Astrocyte (in vitro differentiated cells and primary cell): Measurements from ENCODE around the gene DLK1. TPM values are rescaled to one million over a fixed set of nuclear protein-coding genes. Genes with fewer than 3 reads are reported as not detected.

ENCODE experiments used
- DNase-seq: peaks from one replicate; pipeline ENCODE4 v3.0.0-alpha.2; 2010; ENCODE audit warnings: low read depth
- FAIRE-seq: peaks from 2 replicates; lab custom pipeline; 2011; peaks lifted over from hg19 to GRCh38; lab: Jason Lieb, UNC
- H2AFZ ChIP-seq: 2 replicates; pipeline ENCODE4 v1.6.0; 2012; ENCODE audit warnings: low read depth, low read length, inconsistent platforms
- H3K27ac ChIP-seq: 2 replicates; pipeline ENCODE4 v1.5.1; 2011; ENCODE audit warnings: low read depth, low read length, inconsistent platforms
- H3K27me3 ChIP-seq: 2 replicates; pipeline ENCODE4 v1.6.0; 2011; ENCODE audit warnings: low read length, inconsistent platforms; ENCODE audit not compliant: insufficient read depth
- H3K36me3 ChIP-seq: 2 replicates; pipeline ENCODE4 v1.5.1; 2011; ENCODE audit warnings: low read length, inconsistent platforms; ENCODE audit not compliant: insufficient read depth
- H3K4me1 ChIP-seq: 2 replicates; pipeline ENCODE4 v1.5.1; 2011; ENCODE audit warnings: low read length, inconsistent platforms; ENCODE audit not compliant: insufficient read depth
- H3K4me2 ChIP-seq: 2 replicates; pipeline ENCODE4 v1.6.0; 2012; ENCODE audit warnings: low read length, inconsistent platforms
- H3K4me3 ChIP-seq: 2 replicates; pipeline ENCODE4 v1.5.1; 2011; ENCODE audit warnings: low read depth, mild to moderate bottlenecking, low read length, inconsistent platforms; ENCODE audit not compliant: insufficient read depth
- H3K79me2 ChIP-seq: 2 replicates; pipeline ENCODE4 v1.6.0; 2012; ENCODE audit warnings: mild to moderate bottlenecking, low read length, inconsistent platforms; ENCODE audit not compliant: insufficient read depth
- H3K9ac ChIP-seq: 2 replicates; pipeline ENCODE4 v1.6.0; 2012; ENCODE audit warnings: mild to moderate bottlenecking, low read length, inconsistent platforms
- H3K9me3 ChIP-seq: 2 replicates; pipeline ENCODE4 v1.5.1; 2012; ENCODE audit warnings: low read depth, mild to moderate bottlenecking, low read length, inconsistent platforms; ENCODE audit not compliant: insufficient read depth
- H4K20me1 ChIP-seq: 2 replicates; pipeline ENCODE4 v1.6.0; 2012; ENCODE audit warnings: low read length, inconsistent platforms; ENCODE audit not compliant: insufficient read depth
- H3K27ac Mint-ChIP-seq: one replicate; pipeline ENCODE4 v1.8.0; 2021; ENCODE audit warnings: mild to moderate bottlenecking, mixed read lengths; ENCODE audit not compliant: unreplicated experiment
- H3K27me3 Mint-ChIP-seq: one replicate; pipeline ENCODE4 v1.8.0; 2021; ENCODE audit warnings: low read depth, mixed read lengths; ENCODE audit not compliant: unreplicated experiment
- H3K36me3 Mint-ChIP-seq: one replicate; pipeline ENCODE4 v1.8.0; 2021; ENCODE audit warnings: low read depth, mixed read lengths; ENCODE audit not compliant: unreplicated experiment
- H3K4me1 Mint-ChIP-seq: one replicate; pipeline ENCODE4 v1.8.0; 2021; ENCODE audit warnings: low read depth, mixed read lengths; ENCODE audit not compliant: unreplicated experiment
- H3K4me3 Mint-ChIP-seq: one replicate; pipeline ENCODE4 v1.8.0; 2021; ENCODE audit warnings: mild to moderate bottlenecking, moderate library complexity, mixed read lengths; ENCODE audit not compliant: unreplicated experiment
- H3K9me3 Mint-ChIP-seq: one replicate; pipeline ENCODE4 v1.8.0; 2021; ENCODE audit warnings: mild to moderate bottlenecking, mixed read lengths; ENCODE audit not compliant: unreplicated experiment
- EZH2 ChIP-seq: IDR thresholded peaks from 2 replicates; pipeline ENCODE4 v1.6.1; 2012; ENCODE audit warnings: mild to moderate bottlenecking, low read length, inconsistent platforms; ENCODE audit not compliant: insufficient read depth
- total RNA-seq: library from RNA; stranded (reverse); gene quantifications from 2 replicates; pipeline ENCODE4 v1.2.1, GENCODE V29; 2021
- TF ChIP-seq, protein P1 (sequence below): IDR thresholded peaks from 2 replicates; pipeline ENCODE4 v1.5.1; 2011; ENCODE audit warnings: low read depth, mild to moderate bottlenecking, inconsistent platforms, low read length, moderate library complexity; ENCODE audit not compliant: insufficient read depth

Gene DLK1
- total RNA-seq, 1 donor from 2014 or later = 2.7 TPM

GRCh38 chr14:100769035-100769939 lies 42.6 kb downstream of the DLK1 start:
- Histone ChIP-seq H3K4me3 (no peak overlapping the region), H3K4me1 (no peaks in the 10 kb centered on the region), H3K27ac (no peak overlapping the region), H3K27me3 (peaks cover 3% of the 10 kb centered on the region), H3K9me3 (no peaks in the 10 kb centered on the region), H3K36me3 (no peaks in the 10 kb centered on the region), H3K4me2 (no peak overlapping the region), H4K20me1 (no peaks in the 10 kb centered on the region), H3K9ac (no peak overlapping the region), H2AFZ (no peak overlapping the region), H3K79me2 (no peaks in the 10 kb centered on the region)
- Mint-ChIP-seq H3K27me3 (peaks cover 56% of the 10 kb centered on the region), H3K9me3 (peaks cover 22% of the 10 kb centered on the region), H3K4me1 (no peaks in the 10 kb centered on the region), H3K36me3 (peaks cover 2% of the 10 kb centered on the region), H3K4me3 (no peak overlapping the region), H3K27ac (no peak overlapping the region)
- FAIRE-seq = no peak
- no peak for DNase-seq
- TF ChIP-seq EZH2 = no peak
- TF ChIP-seq, protein P1, sequence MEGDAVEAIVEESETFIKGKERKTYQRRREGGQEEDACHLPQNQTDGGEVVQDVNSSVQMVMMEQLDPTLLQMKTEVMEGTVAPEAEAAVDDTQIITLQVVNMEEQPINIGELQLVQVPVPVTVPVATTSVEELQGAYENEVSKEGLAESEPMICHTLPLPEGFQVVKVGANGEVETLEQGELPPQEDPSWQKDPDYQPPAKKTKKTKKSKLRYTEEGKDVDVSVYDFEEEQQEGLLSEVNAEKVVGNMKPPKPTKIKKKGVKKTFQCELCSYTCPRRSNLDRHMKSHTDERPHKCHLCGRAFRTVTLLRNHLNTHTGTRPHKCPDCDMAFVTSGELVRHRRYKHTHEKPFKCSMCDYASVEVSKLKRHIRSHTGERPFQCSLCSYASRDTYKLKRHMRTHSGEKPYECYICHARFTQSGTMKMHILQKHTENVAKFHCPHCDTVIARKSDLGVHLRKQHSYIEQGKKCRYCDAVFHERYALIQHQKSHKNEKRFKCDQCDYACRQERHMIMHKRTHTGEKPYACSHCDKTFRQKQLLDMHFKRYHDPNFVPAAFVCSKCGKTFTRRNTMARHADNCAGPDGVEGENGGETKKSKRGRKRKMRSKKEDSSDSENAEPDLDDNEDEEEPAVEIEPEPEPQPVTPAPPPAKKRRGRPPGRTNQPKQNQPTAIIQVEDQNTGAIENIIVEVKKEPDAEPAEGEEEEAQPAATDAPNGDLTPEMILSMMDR = no peak

DNA sequence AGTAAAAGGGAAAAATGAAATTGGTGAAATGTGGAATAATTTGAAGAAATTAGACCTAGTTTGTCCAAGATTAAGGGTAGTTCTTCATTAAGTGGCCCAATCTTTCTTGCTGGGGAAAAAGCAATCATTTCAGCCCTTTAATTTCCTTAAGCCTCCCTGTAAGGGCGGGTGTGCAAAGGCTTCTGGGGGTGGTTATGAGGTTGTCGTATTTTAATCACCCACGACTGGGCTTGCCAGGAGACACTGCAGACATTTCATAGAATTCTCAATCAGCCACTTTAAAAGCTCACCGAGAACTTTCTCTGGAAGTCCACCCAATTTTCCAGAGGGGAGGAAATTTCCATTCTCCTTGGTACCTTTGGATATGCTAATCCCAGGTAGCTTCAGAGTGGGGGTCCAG lies 43.4 kb downstream of the DLK1 start:
- peaks cover 59% of the 10 kb centered on the region for H3K27me3 Mint-ChIP-seq
- H3K27ac Mint-ChIP-seq = no peak overlapping the region
- TF ChIP-seq, protein P1 = no peak
- TF ChIP-seq EZH2 = no peak
- H3K4me1 Mint-ChIP-seq = no peaks in the 10 kb centered on the region
- Histone ChIP-seq H3K36me3 (no peaks in the 10 kb centered on the region), H3K27me3 (peaks cover 3% of the 10 kb centered on the region), H3K27ac (no peak overlapping the region), H3K9me3 (no peaks in the 10 kb centered on the region), H3K79me2 (no peaks in the 10 kb centered on the region), H2AFZ (no peak overlapping the region), H3K4me2 (no peak overlapping the region), H3K4me3 (no peak overlapping the region), H3K4me1 (no peaks in the 10 kb centered on the region), H3K9ac (no peak overlapping the region), H4K20me1 (no peaks in the 10 kb centered on the region)
- FAIRE-seq (no peak), DNase-seq (no peak)
- H3K4me3 Mint-ChIP-seq = no peak overlapping the region
- H3K9me3 Mint-ChIP-seq = peaks cover 22% of the 10 kb centered on the region
- peaks cover 2% of the 10 kb centered on the region for H3K36me3 Mint-ChIP-seq
